ENCODE data around the gene NUP210. TPM values are rescaled to one million over a fixed set of nuclear protein-coding genes. Genes with fewer than 3 reads are reported as not detected.

Gene NUP210
- total RNA-seq, 1 experiment from 2014 or later: 64.0 TPM

DNA sequence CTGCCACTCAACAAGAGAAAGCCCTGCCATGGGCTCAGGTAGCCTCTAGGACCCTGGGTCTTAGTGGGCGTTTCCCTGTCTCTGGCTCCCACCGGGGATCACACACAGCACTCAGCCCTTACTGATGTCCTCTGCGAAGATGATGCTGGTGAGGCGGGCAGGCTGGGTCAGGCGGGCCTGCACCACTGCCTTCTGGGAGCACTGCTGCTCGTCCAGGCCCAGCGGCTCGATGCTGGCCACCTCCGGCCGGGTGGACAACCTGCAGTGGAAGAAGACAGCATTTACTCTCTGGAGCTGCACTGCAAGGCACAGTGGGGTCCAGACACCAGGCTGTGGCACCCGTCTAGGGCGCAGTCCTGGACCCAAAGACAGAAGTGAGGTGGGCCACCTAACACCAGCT lies 20.5 kb downstream of the NUP210 start:
- peaks cover 45% of the 10 kb centered on the region for H3K79me2 ChIP-seq (ENCODE audit: low read length)
- no peaks in the 10 kb centered on the region for H3F3A ChIP-seq (ENCODE audit: low read length, unreplicated experiment)
- no peaks in the 10 kb centered on the region for H3K4me1 ChIP-seq (ENCODE audit: insufficient read depth, low read length)
- H3K9me3 ChIP-seq (ENCODE audit: low read length): no peaks in the 10 kb centered on the region
- ATAC-seq (no peak), DNase-seq (no peak)
- no peaks in the 10 kb centered on the region for H3K9me2 ChIP-seq (replicated peaks; ENCODE audit: low read length)
- CTCF ChIA-PET: no interaction called here
- intact Hi-C loops (cut with micrococcal nuclease): no loop called here
- TF ChIP-seq EZH2 (IDR thresholded peaks at IDR 0.05; ENCODE audit: low read length, unreplicated experiment): no peak
- TF ChIP-seq EZH2phosphoT487 (IDR thresholded peaks at IDR 0.05; ENCODE audit: borderline replicate concordance, low read length): no peak
- TF ChIP-seq, protein P1, sequence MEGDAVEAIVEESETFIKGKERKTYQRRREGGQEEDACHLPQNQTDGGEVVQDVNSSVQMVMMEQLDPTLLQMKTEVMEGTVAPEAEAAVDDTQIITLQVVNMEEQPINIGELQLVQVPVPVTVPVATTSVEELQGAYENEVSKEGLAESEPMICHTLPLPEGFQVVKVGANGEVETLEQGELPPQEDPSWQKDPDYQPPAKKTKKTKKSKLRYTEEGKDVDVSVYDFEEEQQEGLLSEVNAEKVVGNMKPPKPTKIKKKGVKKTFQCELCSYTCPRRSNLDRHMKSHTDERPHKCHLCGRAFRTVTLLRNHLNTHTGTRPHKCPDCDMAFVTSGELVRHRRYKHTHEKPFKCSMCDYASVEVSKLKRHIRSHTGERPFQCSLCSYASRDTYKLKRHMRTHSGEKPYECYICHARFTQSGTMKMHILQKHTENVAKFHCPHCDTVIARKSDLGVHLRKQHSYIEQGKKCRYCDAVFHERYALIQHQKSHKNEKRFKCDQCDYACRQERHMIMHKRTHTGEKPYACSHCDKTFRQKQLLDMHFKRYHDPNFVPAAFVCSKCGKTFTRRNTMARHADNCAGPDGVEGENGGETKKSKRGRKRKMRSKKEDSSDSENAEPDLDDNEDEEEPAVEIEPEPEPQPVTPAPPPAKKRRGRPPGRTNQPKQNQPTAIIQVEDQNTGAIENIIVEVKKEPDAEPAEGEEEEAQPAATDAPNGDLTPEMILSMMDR (conservative IDR thresholded peaks at IDR 0.05; ENCODE audit: low read depth, low read length): no peak
- H2AFZ ChIP-seq (ENCODE audit: low read length): no peak overlapping the region
- H3K27ac ChIP-seq (ENCODE audit: low read length): no peak overlapping the region
- H3K4me3 ChIP-seq (ENCODE audit: low read length): no peak overlapping the region
- H3K4me2 ChIP-seq (ENCODE audit: low read length): no peak overlapping the region
- H3K27me3 ChIP-seq (ENCODE audit: low read length): no peaks in the 10 kb centered on the region
- no peaks in the 10 kb centered on the region for H4K20me1 ChIP-seq (ENCODE audit: low read length)
- H3K9ac ChIP-seq (ENCODE audit: low read length): no peak overlapping the region
- POLR2A ChIA-PET (ENCODE audit: unreplicated experiment): no interaction called here
- peaks cover 14% of the 10 kb centered on the region for H3K36me3 ChIP-seq (ENCODE audit: low read depth, low read length)
- no TSS peak for BruUV-seq (replicated peaks)

DNA sequence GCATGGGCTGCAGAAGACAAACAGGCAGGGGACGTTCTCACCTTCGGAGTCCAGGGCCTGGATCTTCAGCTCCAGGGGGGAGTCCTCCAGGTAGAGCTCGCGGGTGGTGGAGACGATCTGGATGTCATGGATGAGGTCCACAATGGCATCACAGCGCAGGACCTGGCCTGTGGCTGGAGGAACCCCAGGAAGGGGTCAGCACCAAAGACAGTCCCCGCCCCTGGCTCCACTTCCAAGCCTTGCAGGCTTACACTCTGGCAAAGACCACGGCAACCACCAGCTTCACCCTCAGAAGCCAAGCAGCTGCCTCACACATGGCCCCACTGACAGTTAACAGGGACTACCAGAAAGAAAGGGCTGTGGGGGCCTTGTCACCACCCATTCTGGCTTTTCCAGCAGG lies 22.8 kb downstream of the NUP210 start:
- intact Hi-C loops (cut with micrococcal nuclease): no loop called here
- Histone ChIP-seq H3K9ac (ENCODE audit: low read length) (no peak overlapping the region), H3K4me1 (ENCODE audit: insufficient read depth, low read length) (no peaks in the 10 kb centered on the region), H3K79me2 (ENCODE audit: low read length) (peaks cover 22% of the 10 kb centered on the region), H3K4me2 (ENCODE audit: low read length) (no peak overlapping the region), H3K27ac (ENCODE audit: low read length) (no peak overlapping the region), H2AFZ (ENCODE audit: low read length) (no peak overlapping the region), H3K9me3 (ENCODE audit: low read length) (no peaks in the 10 kb centered on the region), H3K36me3 (ENCODE audit: low read depth, low read length) (peaks cover 23% of the 10 kb centered on the region), H3K27me3 (ENCODE audit: low read length) (no peaks in the 10 kb centered on the region), H3F3A (ENCODE audit: low read length, unreplicated experiment) (no peaks in the 10 kb centered on the region), H3K9me2 (replicated peaks; ENCODE audit: low read length) (no peaks in the 10 kb centered on the region), H4K20me1 (ENCODE audit: low read length) (no peaks in the 10 kb centered on the region), H3K4me3 (ENCODE audit: low read length) (no peak overlapping the region)
- ATAC-seq (no peak), DNase-seq (no peak)
- TF ChIP-seq, protein P1 (conservative IDR thresholded peaks at IDR 0.05; ENCODE audit: low read depth, low read length): no peak
- TF ChIP-seq EZH2 (IDR thresholded peaks at IDR 0.05; ENCODE audit: low read length, unreplicated experiment): no peak
- no peak for TF ChIP-seq EZH2phosphoT487 (IDR thresholded peaks at IDR 0.05; ENCODE audit: borderline replicate concordance, low read length)
- BruUV-seq (replicated peaks): no TSS peak
- CTCF ChIA-PET: no interaction called here
- POLR2A ChIA-PET (ENCODE audit: unreplicated experiment): no interaction called here

DNA sequence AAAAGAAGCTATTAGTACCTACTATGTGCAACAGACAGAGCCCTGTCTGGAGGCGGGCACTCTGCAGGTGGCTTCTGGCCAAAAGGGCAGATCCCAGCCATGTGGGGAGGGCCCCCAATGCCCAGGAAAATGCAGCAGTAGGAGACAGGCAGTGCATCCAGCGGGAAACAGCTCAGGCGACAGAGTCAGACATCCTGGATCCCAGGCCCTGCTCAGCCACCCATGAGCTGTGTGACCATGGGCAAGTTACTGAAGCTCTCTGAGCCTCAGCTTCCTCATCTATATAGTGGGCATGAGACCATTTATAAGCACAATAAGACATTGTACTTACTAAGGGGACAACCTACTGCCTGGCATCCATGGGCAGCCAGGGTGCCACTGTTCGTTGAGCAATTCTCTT lies 25.8 kb downstream of the NUP210 start:
- H3K27me3 ChIP-seq (ENCODE audit: low read length): no peaks in the 10 kb centered on the region
- H3K9me2 ChIP-seq (replicated peaks; ENCODE audit: low read length): no peaks in the 10 kb centered on the region
- DNase-seq (no peak), ATAC-seq (no peak)
- no peaks in the 10 kb centered on the region for H4K20me1 ChIP-seq (ENCODE audit: low read length)
- ChIA-PET POLR2A (ENCODE audit: unreplicated experiment) (no interaction called here), CTCF (no interaction called here)
- BruUV-seq (replicated peaks): no TSS peak
- no peak overlapping the region for H2AFZ ChIP-seq (ENCODE audit: low read length)
- no peaks in the 10 kb centered on the region for H3K4me1 ChIP-seq (ENCODE audit: insufficient read depth, low read length)
- peaks cover 32% of the 10 kb centered on the region for H3K36me3 ChIP-seq (ENCODE audit: low read depth, low read length)
- H3F3A ChIP-seq (ENCODE audit: low read length, unreplicated experiment): no peaks in the 10 kb centered on the region
- no peak overlapping the region for H3K4me2 ChIP-seq (ENCODE audit: low read length)
- no peak overlapping the region for H3K27ac ChIP-seq (ENCODE audit: low read length)
- intact Hi-C loops (cut with micrococcal nuclease): no loop called here
- H3K4me3 ChIP-seq (ENCODE audit: low read length): no peak overlapping the region
- no peaks in the 10 kb centered on the region for H3K9me3 ChIP-seq (ENCODE audit: low read length)
- H3K9ac ChIP-seq (ENCODE audit: low read length): no peak overlapping the region
- no peaks in the 10 kb centered on the region for H3K79me2 ChIP-seq (ENCODE audit: low read length)
- TF ChIP-seq EZH2phosphoT487 (IDR thresholded peaks at IDR 0.05; ENCODE audit: borderline replicate concordance, low read length) (no peak), EZH2 (IDR thresholded peaks at IDR 0.05; ENCODE audit: low read length, unreplicated experiment) (no peak)
- TF ChIP-seq, protein P1 (conservative IDR thresholded peaks at IDR 0.05; ENCODE audit: low read depth, low read length): no peak
